Activated CD8-positive, alpha-beta T cell treated with anti-CD3 and anti-CD28 coated beads for 36 hours (primary cell): ENCODE data around the gene TBC1D22A. TPM values are rescaled to one million over a fixed set of nuclear protein-coding genes. Genes with fewer than 3 reads are reported as not detected.

Source experiments
- ATAC-seq: fragments of 200-7000 bp; cut with Tn5 transposase; one replicate; pipeline ENCODE4 v1.10.0; 2021; ENCODE audit warnings: mild to moderate bottlenecking, moderate library complexity
- CTCF ChIA-PET: fragments of 350-600 bp; sonication (Branson Sonifier 250); formaldehyde crosslinking; loops from one replicate; lab custom pipeline; 2021; ENCODE audit warnings: antibody characterized with exemption; lab: Charles Lee
- POLR2A ChIA-PET: fragments of 350-600 bp; sonication (Branson Sonifier 250); formaldehyde crosslinking; loops from one replicate; lab custom pipeline; 2021; ENCODE audit warnings: antibody characterized with exemption; lab: Charles Lee
- DNase-seq: peaks from one replicate; pipeline ENCODE4 v3.0.0-alpha.2; 2020
- H3K27ac Mint-ChIP-seq: one replicate; pipeline ENCODE4 v1.8.0; 2021; ENCODE audit warnings: mild to moderate bottlenecking, mixed read lengths
- H3K27me3 Mint-ChIP-seq: one replicate; pipeline ENCODE4 v1.8.0; 2021; ENCODE audit warnings: mixed read lengths
- H3K36me3 Mint-ChIP-seq: one replicate; pipeline ENCODE4 v1.8.0; 2021; ENCODE audit warnings: low read depth, mixed read lengths
- H3K4me1 Mint-ChIP-seq: one replicate; pipeline ENCODE4 v1.8.0; 2021; ENCODE audit warnings: low read depth, mixed read lengths
- H3K4me3 Mint-ChIP-seq: one replicate; pipeline ENCODE4 v1.8.0; 2021; ENCODE audit warnings: mild to moderate bottlenecking, moderate library complexity, mixed read lengths
- H3K9me3 Mint-ChIP-seq: one replicate; pipeline ENCODE4 v1.8.0; 2021; ENCODE audit warnings: mixed read lengths
- intact Hi-C: fragments of 100-400 bp; cut with micrococcal nuclease; formaldehyde crosslinking; loops from one replicate; pipeline ENCODE4 v1.10.0; 2022
- total RNA-seq, 2 experiments: library from RNA; stranded (reverse); gene quantifications; one replicate each; pipeline ENCODE4 v1.2.3, GENCODE V29; 2021
- TF ChIP-seq, protein P1 (sequence below): fragments of 200-600 bp; IDR thresholded peaks from one replicate; pipeline ENCODE4 v1.8.0; 2022; ENCODE audit warnings: antibody characterized with exemption, mild to moderate bottlenecking

TBC1D22A gene
- total RNA-seq, 2 experiments from 2014 or later, result 41.0 to 42.8 TPM

DNA sequence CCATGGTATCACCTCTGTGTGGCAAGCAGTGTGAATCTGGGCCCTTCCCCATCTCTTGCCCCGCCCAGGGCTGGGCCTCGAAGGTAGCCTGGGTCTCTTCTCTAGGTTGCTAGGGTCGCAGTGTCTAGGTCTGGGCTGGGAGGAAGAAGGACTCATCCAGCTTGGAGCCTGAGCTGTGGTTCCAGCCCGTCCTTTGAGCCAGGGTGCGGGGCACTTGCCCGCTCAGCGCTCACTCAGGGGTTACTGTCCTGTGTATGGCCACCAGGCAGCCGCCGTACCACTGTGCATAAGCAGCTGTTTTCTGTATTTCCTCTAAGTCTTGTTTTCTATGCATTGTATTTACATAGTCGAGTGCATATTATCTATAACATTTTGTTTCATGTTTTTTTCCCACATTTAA lies 160.9 kb downstream of the TBC1D22A start:
- Mint-ChIP-seq H3K4me1 (peaks cover 7% of the 10 kb centered on the region), H3K4me3 (no peak overlapping the region), H3K27me3 (no peaks in the 10 kb centered on the region), H3K27ac (no peak overlapping the region), H3K36me3 (peaks cover 32% of the 10 kb centered on the region), H3K9me3 (peaks cover 8% of the 10 kb centered on the region)
- ChIA-PET CTCF (interaction anchor here (0.7 to 1.0 kb wide), 2 partner anchors 29 to 120 kb away, joined by 3 read pairs; no protein-coding TSS in a partner anchor), POLR2A (no interaction called here)
- no peak for ATAC-seq
- intact Hi-C loops, result no loop called here
- no peak for DNase-seq
- TF ChIP-seq, protein P1, sequence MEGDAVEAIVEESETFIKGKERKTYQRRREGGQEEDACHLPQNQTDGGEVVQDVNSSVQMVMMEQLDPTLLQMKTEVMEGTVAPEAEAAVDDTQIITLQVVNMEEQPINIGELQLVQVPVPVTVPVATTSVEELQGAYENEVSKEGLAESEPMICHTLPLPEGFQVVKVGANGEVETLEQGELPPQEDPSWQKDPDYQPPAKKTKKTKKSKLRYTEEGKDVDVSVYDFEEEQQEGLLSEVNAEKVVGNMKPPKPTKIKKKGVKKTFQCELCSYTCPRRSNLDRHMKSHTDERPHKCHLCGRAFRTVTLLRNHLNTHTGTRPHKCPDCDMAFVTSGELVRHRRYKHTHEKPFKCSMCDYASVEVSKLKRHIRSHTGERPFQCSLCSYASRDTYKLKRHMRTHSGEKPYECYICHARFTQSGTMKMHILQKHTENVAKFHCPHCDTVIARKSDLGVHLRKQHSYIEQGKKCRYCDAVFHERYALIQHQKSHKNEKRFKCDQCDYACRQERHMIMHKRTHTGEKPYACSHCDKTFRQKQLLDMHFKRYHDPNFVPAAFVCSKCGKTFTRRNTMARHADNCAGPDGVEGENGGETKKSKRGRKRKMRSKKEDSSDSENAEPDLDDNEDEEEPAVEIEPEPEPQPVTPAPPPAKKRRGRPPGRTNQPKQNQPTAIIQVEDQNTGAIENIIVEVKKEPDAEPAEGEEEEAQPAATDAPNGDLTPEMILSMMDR, result no peak

DNA sequence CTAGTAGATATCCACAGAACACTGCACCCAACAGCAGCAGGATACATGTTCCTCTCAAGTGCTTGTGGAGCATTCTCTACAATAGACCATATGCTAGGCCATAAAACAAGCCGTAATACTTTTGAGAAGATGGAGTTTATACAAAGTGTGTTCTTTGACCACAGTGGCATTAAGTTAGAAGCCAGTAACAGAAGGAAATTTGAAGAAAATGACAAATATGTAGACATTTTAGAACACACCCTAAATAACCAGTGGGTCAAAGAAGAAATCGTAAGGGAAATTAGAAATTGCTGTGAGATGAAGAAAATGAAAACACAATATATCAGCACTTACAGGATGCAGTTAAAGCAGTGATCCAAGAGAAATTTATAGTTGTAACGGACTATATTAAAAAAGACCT lies 163.4 kb downstream of the TBC1D22A start:
- no peak overlapping the region for H3K27ac Mint-ChIP-seq
- H3K36me3 Mint-ChIP-seq, result peaks cover 14% of the 10 kb centered on the region

DNA sequence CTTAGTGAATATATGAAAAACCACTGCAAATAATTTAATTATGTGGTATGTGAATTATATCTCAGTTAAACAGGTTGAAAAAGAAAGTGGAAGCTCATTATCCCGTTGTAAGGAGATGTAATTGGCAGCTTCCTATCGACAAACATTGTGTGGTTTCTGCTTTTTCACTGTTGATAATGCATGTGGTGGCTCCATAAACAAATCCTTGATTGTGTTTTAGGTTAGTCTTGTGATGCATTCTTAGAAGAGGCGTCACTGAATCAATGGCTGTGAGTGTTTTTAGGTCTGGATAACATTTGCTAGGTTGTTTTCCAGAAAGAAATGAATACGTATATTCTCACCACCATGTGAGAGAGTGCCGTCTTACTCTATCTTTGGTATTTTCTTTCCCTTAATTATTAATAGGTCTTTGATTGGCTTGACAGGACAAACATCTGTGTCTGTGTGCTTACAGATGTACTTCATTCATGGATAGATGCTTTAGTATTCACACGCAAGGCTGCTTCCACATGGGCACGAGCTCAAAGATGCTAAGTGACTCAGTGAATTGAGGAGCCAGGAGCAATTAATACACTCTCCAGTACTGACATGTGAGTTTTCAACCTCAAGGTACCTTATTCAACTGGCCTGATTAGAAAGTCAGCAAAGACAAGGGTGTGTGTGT lies 166.7 kb downstream of the TBC1D22A start:
- H3K27ac Mint-ChIP-seq, result no peak overlapping the region
- H3K36me3 Mint-ChIP-seq, result peaks cover 7% of the 10 kb centered on the region
- intact Hi-C loops, result no loop called here
- ATAC-seq (no peak), DNase-seq (no peak)
- H3K27me3 Mint-ChIP-seq, result no peaks in the 10 kb centered on the region
- TF ChIP-seq, protein P1, result no peak
- H3K4me1 Mint-ChIP-seq, result peaks cover 11% of the 10 kb centered on the region
- no peak overlapping the region for H3K4me3 Mint-ChIP-seq
- ChIA-PET POLR2A (no interaction called here), CTCF (no interaction called here)
- no peaks in the 10 kb centered on the region for H3K9me3 Mint-ChIP-seq

More for the DNA sequence above, 163.4 kb downstream of the TBC1D22A start:
- ChIA-PET POLR2A (no interaction called here), CTCF (no interaction called here)
- no peak overlapping the region for H3K4me3 Mint-ChIP-seq
- no peak for ATAC-seq
- H3K4me1 Mint-ChIP-seq, result peaks cover 7% of the 10 kb centered on the region
- DNase-seq, result no peak
- H3K9me3 Mint-ChIP-seq, result peaks cover 8% of the 10 kb centered on the region
- TF ChIP-seq, protein P1, result no peak
- intact Hi-C loops, result no loop called here
- H3K27me3 Mint-ChIP-seq, result no peaks in the 10 kb centered on the region

DNA sequence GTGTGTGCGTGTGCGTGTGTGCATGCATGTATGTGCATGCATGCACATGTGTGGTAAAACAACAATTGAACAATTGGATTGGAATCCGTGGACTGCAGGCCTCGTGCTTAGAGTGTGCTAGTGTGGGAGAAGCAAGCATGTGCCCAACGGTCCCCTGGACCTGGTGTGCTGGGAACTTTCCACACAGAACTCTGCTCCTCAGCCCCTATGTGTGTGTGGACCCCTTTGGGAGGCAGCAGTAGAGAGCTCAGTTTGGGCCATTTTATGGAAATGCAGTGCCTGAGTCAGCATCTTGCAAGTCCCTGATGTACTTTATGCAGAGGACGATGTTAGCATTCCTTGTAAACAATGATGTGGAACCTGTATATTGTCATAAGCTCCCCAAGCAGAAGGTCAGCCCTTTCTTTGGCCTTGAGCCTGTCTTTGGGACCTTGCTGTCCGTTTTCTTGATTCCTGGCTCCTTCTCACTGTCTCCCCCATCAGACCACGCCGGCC lies 167.3 kb downstream of the TBC1D22A start:
- POLR2A ChIA-PET, result no interaction called here
- CTCF ChIA-PET, result no interaction called here
- intact Hi-C loops, result no loop called here
- Mint-ChIP-seq H3K4me3 (no peak overlapping the region), H3K27me3 (no peaks in the 10 kb centered on the region), H3K27ac (no peak overlapping the region), H3K36me3 (peaks cover 7% of the 10 kb centered on the region), H3K4me1 (peaks cover 17% of the 10 kb centered on the region), H3K9me3 (no peaks in the 10 kb centered on the region)
- DNase-seq, result no peak
- ATAC-seq, result no peak
- TF ChIP-seq, protein P1, result no peak

DNA sequence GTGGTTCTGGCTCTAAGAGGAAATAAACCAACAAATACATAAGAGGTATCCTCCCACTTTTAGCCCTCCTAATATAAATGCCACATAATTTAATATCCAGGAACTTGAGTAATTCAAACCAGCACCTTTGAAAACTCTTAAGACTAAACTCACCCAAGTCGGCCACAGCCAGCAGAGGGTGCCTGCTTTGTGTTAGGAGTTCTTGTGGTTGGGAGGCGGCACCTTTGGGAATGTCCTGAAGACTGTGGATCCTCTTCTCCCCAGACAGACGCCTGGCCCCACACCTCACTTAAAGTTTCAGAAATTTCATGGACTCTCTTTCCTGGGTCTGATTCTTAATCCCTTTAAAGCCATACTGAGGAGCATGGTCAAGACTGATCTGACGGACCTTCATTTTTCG lies 169.0 kb downstream of the TBC1D22A start:
- no peak for DNase-seq
- POLR2A ChIA-PET, result no interaction called here
- intact Hi-C loops, result no loop called here
- H3K4me1 Mint-ChIP-seq, result peaks cover 28% of the 10 kb centered on the region
- H3K27ac Mint-ChIP-seq, result no peak overlapping the region
- TF ChIP-seq, protein P1, result no peak
- no peaks in the 10 kb centered on the region for H3K9me3 Mint-ChIP-seq
- no peak for ATAC-seq
- H3K27me3 Mint-ChIP-seq, result no peaks in the 10 kb centered on the region
- no peak overlapping the region for H3K4me3 Mint-ChIP-seq
- peaks cover 5% of the 10 kb centered on the region for H3K36me3 Mint-ChIP-seq
- CTCF ChIA-PET, result no interaction called here
